GM20000 (cell line): Measurements from ENCODE around the gene DAB2IP.

Experiments used
- DNase-seq: peaks from one replicate; pipeline ENCODE4 v3.0.0; 2012; ENCODE audit warnings: low spot score
- CTCF ChIP-seq: IDR thresholded peaks from 2 replicates; pipeline ENCODE4 v1.5.1; 2012; ENCODE audit warnings: mild to moderate bottlenecking, control low read depth; ENCODE audit errors: extremely low read depth, missing control alignments

The DAB2IP gene

GRCh38 chr9:121704281-121704680, 52.8 kb downstream of the DAB2IP start:
- no peak for DNase-seq

GRCh38 chr9:121706149-121706750, 54.8 kb downstream of the DAB2IP start:
- DNase-seq, result no peak
- TF ChIP-seq CTCF, result no peak

More at GRCh38 chr9:121704281-121704680, 52.8 kb downstream of the DAB2IP start:
- no peak for TF ChIP-seq CTCF

DNA sequence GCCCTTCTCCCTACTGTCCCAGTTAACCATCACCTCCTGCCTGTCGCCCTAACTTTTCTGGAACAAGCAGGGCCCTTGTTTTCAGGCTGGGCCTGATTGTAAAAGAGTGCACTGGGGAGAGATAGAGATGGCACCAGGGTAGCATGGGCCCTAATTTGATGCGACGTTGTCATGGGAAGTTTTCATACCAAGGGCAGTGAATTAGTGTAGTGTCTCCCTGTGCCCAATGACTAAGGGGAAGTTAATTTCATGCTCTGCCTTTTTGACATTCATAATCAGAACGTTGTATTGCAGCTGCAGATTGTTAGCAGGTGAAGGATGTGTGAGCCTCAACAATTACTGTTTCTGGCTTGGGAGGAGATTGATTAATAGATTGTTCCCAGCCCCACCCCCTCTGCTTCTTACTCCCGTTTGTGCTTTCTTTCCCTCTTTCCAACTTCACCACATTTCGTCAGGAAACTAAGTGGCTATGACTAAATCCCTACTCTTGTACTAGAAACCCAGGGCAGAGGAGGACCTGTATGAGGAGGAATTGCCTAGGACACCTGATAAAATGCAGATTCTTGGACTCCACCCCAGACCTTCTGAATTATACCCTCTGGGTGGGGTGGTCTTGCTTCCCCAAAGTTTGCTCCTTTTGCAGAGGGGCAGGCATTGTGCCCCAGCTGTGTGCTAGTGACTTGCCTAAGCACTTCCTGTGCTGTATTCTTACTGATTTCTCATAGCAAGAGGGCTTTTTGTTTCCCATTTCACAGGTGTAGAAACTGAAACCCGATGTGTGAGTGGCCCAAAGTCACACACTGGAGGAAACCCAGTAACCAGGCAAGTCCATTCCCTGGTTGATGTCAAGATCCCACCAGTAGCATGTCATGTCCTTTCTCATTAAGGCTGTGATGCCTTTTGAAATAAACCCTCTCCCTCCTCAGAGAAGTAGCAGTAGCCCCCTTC, 56.3 kb downstream of the DAB2IP start:
- no peak for TF ChIP-seq CTCF
- peak; percentile 79 for DNase-seq

DNA sequence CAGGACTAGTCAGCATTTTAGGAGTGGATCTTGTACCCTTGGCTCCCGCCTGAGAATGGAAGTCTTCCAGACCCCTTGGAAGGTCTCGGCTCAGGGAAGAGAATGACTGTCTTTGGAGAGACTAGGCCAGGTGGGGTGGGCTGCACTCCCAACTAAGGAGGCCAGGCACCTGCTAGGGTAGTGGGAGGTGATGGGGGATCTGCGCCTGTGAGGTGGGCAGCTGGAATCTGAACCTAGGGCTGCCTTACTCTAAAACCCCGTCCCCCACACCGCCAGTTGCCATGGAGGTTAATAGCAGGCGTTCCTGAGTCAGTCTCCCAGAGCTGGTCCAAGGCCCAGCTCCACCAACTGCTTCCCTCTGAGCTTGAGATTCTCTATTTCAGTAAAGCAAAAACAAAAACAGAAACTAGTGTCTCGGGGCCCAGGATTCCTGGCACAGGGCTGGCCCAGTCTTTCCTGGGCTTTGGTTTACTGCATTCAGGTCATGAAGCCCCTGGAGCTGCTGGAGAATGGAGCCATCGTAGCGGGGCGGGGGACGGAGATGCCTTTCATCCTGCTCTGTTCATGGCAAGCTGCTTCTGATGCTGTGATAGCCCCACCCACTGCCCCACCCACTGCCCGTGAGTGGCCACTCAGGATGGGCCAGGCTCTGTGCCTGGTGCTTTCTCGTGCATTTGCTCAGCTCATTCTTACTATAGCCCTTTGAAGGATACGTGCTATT, 57.5 kb downstream of the DAB2IP start:
- DNase-seq, result no peak
- no peak for TF ChIP-seq CTCF

DNA sequence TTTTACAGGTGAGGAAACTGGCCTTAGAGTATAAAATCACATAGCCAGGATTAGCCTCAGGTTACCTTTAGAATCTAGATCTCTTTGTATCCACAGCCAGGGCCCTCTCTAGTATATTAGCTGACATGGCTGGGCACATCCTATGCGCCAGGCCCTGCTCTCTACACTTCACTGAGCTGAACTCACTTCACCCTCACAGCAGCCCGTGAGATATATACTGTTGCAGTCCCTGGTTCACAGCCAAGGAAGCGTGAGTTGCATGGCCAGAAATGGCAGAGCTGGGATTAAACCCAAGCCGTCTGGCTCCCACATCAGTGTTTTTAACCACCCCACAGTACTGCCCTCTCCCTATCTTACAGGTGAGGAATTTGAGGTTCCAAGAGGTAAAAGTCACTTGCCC, 58.4 kb downstream of the DAB2IP start:
- DNase-seq, result no peak

DNA sequence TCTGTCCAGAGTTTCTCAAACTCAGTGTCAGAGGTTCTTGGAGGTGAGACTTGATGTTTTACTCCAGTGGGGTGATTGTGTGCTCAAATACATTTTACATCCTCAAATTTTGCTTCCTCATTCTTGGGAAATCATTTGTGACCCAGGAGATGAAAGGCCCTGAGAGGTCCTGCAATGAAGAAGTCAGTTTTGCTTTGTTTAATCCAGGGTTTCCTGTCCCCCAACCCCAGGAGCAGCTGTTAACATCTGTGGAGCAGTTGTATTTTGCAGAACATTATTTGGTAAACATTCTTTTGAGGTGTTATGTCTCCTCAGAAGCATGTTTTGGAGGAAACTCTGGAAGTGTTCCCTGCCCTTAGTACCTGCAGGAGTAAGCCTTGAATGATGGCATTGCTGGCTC, 59.8 kb downstream of the DAB2IP start:
- no peak for DNase-seq

More for the DNA sequence above, 58.4 kb downstream of the DAB2IP start:
- no peak for TF ChIP-seq CTCF

More for the DNA sequence above, 59.8 kb downstream of the DAB2IP start:
- TF ChIP-seq CTCF, result no peak
